HEK293 (cell line): ENCODE results near the gene TNS1.

Experiments used
- CTCF ChIA-PET: fragments of 350-600 bp; formaldehyde crosslinking; extraction: SDS; loops from one replicate; lab custom pipeline; 2021; ENCODE audit warnings: antibody characterized with exemption; lab: Yijun Ruan, JAX
- POLR2A ChIA-PET: fragments of 300-600 bp; formaldehyde crosslinking; extraction: SDS; loops from one replicate; lab custom pipeline; 2020; ENCODE audit warnings: antibody characterized with exemption, inconsistent platforms; lab: Yijun Ruan, JAX
- H3K27ac ChIP-seq: fragments of 200-500 bp; sonication (Bioruptor generic); 2 replicates; pipeline ENCODE4 v1.5.1; 2014; ENCODE audit warnings: low read depth, low read length, control low read depth, inconsistent platforms; ENCODE audit errors: extremely low read depth
- H3K36me3 ChIP-seq, 2 experiments: fragments of 200-500 bp in 1 of 2; sonication (Bioruptor generic) in 1 of 2; 1 replicate in 1 of 2; 2 replicates in 1 of 2; pipeline ENCODE4 v1.5.1; 2014 to 2017; ENCODE audit warnings: inconsistent platforms in 2 of 2, low read length in 2 of 2; ENCODE audit not compliant: control insufficient read depth in 2 of 2, insufficient read depth in 1 of 2
- H3K4me1 ChIP-seq: fragments of 200-500 bp; sonication (Bioruptor generic); 2 replicates; pipeline ENCODE4 v1.5.1; 2014; ENCODE audit warnings: mild to moderate bottlenecking, low read length, inconsistent platforms; ENCODE audit not compliant: control insufficient read depth, insufficient read depth
- H3K4me3 ChIP-seq: 2 replicates; pipeline ENCODE4 v1.5.1; 2011; ENCODE audit warnings: low read depth, mild to moderate bottlenecking, control low read depth, low read length, moderate library complexity
- H3K9me3 ChIP-seq: fragments of 200-500 bp; sonication (Bioruptor generic); 2 replicates; pipeline ENCODE4 v1.5.1; 2014; ENCODE audit warnings: low read depth, low read length, inconsistent platforms; ENCODE audit not compliant: control insufficient read depth, insufficient read depth
- RBAK ChIP-seq: fragments of 450-650 bp; formaldehyde crosslinking; IDR thresholded peaks from 2 replicates; pipeline ENCODE4 v1.5.1; 2016; ENCODE audit warnings: missing biosample characterization, missing genetic modification characterization
- REST ChIP-seq: fragments of 450-650 bp; formaldehyde crosslinking; IDR thresholded peaks from 2 replicates; pipeline ENCODE4 v1.5.1; 2016; ENCODE audit warnings: missing biosample characterization, missing genetic modification characterization
- ZBTB10 ChIP-seq: fragments of 450-650 bp; formaldehyde crosslinking; IDR thresholded peaks from 2 replicates; pipeline ENCODE4 v1.5.1; 2016; ENCODE audit warnings: missing biosample characterization, missing genetic modification characterization
- ZBTB44 ChIP-seq: fragments of 450-650 bp; IDR thresholded peaks from 2 replicates; pipeline ENCODE4 v1.5.1; 2018; ENCODE audit warnings: missing biosample characterization, mild to moderate bottlenecking, missing genetic modification characterization
- ZNF10 ChIP-seq: fragments of 450-650 bp; formaldehyde crosslinking; IDR thresholded peaks from 2 replicates; pipeline ENCODE4 v1.5.1; 2017; ENCODE audit warnings: missing biosample characterization, missing genetic modification characterization
- ZNF112 ChIP-seq: fragments of 450-650 bp; formaldehyde crosslinking; IDR thresholded peaks from 2 replicates; pipeline ENCODE4 v1.5.0; 2017; ENCODE audit warnings: missing biosample characterization, missing genetic modification characterization
- ZNF133 ChIP-seq: fragments of 450-650 bp; formaldehyde crosslinking; IDR thresholded peaks from 2 replicates; pipeline ENCODE4 v1.5.1; 2016; ENCODE audit warnings: missing biosample characterization, missing genetic modification characterization
- ZNF202 ChIP-seq: fragments of 450-650 bp; formaldehyde crosslinking; IDR thresholded peaks from 2 replicates; pipeline ENCODE4 v1.5.1; 2016; ENCODE audit warnings: missing biosample characterization, missing genetic modification characterization, borderline replicate concordance
- ZNF239 ChIP-seq: fragments of 450-650 bp; formaldehyde crosslinking; IDR thresholded peaks from 2 replicates; pipeline ENCODE4 v1.5.1; 2016; ENCODE audit warnings: missing biosample characterization, missing genetic modification characterization
- ZNF280D ChIP-seq: fragments of 450-650 bp; formaldehyde crosslinking; IDR thresholded peaks from 2 replicates; pipeline ENCODE4 v1.5.1; 2016; ENCODE audit warnings: missing biosample characterization, missing genetic modification characterization
- ZNF416 ChIP-seq: fragments of 450-650 bp; formaldehyde crosslinking; IDR thresholded peaks from 2 replicates; pipeline ENCODE4 v1.5.1; 2016; ENCODE audit warnings: missing biosample characterization, missing genetic modification characterization
- ZNF585B ChIP-seq: fragments of 450-650 bp; formaldehyde crosslinking; IDR thresholded peaks from 2 replicates; pipeline ENCODE4 v1.5.1; 2016; ENCODE audit warnings: missing biosample characterization, missing genetic modification characterization
- ZNF626 ChIP-seq: fragments of 450-650 bp; sonication (Bioruptor Pico); formaldehyde crosslinking; IDR thresholded peaks from 2 replicates; pipeline ENCODE4 v1.5.1; 2018; ENCODE audit warnings: missing biosample characterization, missing genetic modification characterization, inconsistent platforms
- ZNF629 ChIP-seq: fragments of 450-650 bp; formaldehyde crosslinking; IDR thresholded peaks from 2 replicates; pipeline ENCODE4 v1.5.1; 2017; ENCODE audit warnings: missing biosample characterization, missing genetic modification characterization
- ZNF639 ChIP-seq: fragments of 450-650 bp; formaldehyde crosslinking; IDR thresholded peaks from 2 replicates; pipeline ENCODE4 v1.5.1; 2016; ENCODE audit warnings: missing biosample characterization, missing genetic modification characterization
- ZNF658 ChIP-seq: fragments of 450-650 bp; formaldehyde crosslinking; IDR thresholded peaks from 2 replicates; pipeline ENCODE4; 2016; ENCODE audit warnings: missing biosample characterization, missing genetic modification characterization
- ZNF664 ChIP-seq: fragments of 450-650 bp; formaldehyde crosslinking; IDR thresholded peaks from 2 replicates; pipeline ENCODE4 v1.5.1; 2016; ENCODE audit warnings: missing biosample characterization, missing genetic modification characterization
- ZNF791 ChIP-seq: fragments of 450-650 bp; formaldehyde crosslinking; IDR thresholded peaks from 2 replicates; pipeline ENCODE4 v1.5.1; 2016; ENCODE audit warnings: missing biosample characterization, missing genetic modification characterization
- ZSCAN18 ChIP-seq: fragments of 450-650 bp; formaldehyde crosslinking; IDR thresholded peaks from 2 replicates; pipeline ENCODE4 v1.5.1; 2016; ENCODE audit warnings: missing biosample characterization, missing genetic modification characterization
- ZSCAN4 ChIP-seq: fragments of 450-650 bp; formaldehyde crosslinking; IDR thresholded peaks from 2 replicates; pipeline ENCODE4 v1.5.1; 2017; ENCODE audit warnings: missing biosample characterization, missing genetic modification characterization

The TNS1 gene

GRCh38 chr2:217909156-217909820 is 93.5 kb downstream of the TNS1 start:
- no peak overlapping the region for H3K4me3 ChIP-seq
- H3K36me3 ChIP-seq, result no peaks in the 10 kb centered on the region
- no peaks in the 10 kb centered on the region for H3K4me1 ChIP-seq
- POLR2A ChIA-PET, result no interaction called here
- TF ChIP-seq ZNF626 (tag by site-specific recombination) (no peak), ZNF10 (tag by site-specific recombination) (no peak), ZBTB10 (tag by site-specific recombination) (no peak), ZBTB44 (tag by site-specific recombination) (no peak), ZNF791 (tag by site-specific recombination) (no peak), ZNF239 (no peak), ZNF629 (tag by site-specific recombination) (no peak), REST (no peak), ZNF416 (tag by site-specific recombination) (no peak), RBAK (tag by site-specific recombination) (no peak), ZNF112 (tag by site-specific recombination) (no peak)
- H3K27ac ChIP-seq, result no peak overlapping the region
- CTCF ChIA-PET, result interaction anchor here (0.7 kb wide), 2 partner anchors 10 to 123 kb away, joined by 3 to 4 read pairs; no protein-coding TSS in a partner anchor
- no peaks in the 10 kb centered on the region for H3K9me3 ChIP-seq

GRCh38 chr2:217908544-217908943 is 94.3 kb downstream of the TNS1 start:
- Histone ChIP-seq H3K36me3 (no peaks in the 10 kb centered on the region), H3K4me3 (no peak overlapping the region), H3K9me3 (no peaks in the 10 kb centered on the region), H3K4me1 (no peaks in the 10 kb centered on the region), H3K27ac (no peak overlapping the region)
- ChIA-PET POLR2A (no interaction called here), CTCF (interaction anchor here (0.6 to 0.7 kb wide), 2 partner anchors 122 to 124 kb away, joined by 3 read pairs; no protein-coding TSS in a partner anchor)
- TF ChIP-seq ZNF658 (tag by site-specific recombination), result no peak
- TF ChIP-seq ZSCAN4, result no peak
- no peak for TF ChIP-seq ZNF585B (tag by site-specific recombination)
- TF ChIP-seq ZNF664, result no peak
- no peak for TF ChIP-seq ZNF639 (tag by site-specific recombination)
- TF ChIP-seq ZNF280D (tag by site-specific recombination), result no peak
- no peak for TF ChIP-seq ZNF202 (tag by site-specific recombination)
- no peak for TF ChIP-seq ZSCAN18 (tag by site-specific recombination)
- no peak for TF ChIP-seq ZNF133 (tag by site-specific recombination)
